GM06990 (cell line): ENCODE measurements around the gene GSK3A.

ENCODE experiments used
- DNase-seq: peaks from one replicate; pipeline ENCODE4 v3.0.0-alpha.2; 2011; ENCODE audit not compliant: insufficient read length; ENCODE audit errors: extremely low read depth
- H3K27me3 ChIP-seq: replicated peaks from 2 replicates; pipeline ENCODE4 v1.6.0; 2011; ENCODE audit warnings: low read length; ENCODE audit not compliant: control insufficient read depth, insufficient read depth
- H3K36me3 ChIP-seq: 2 replicates; pipeline ENCODE4 v1.5.1; 2011; ENCODE audit warnings: low read length; ENCODE audit not compliant: control insufficient read depth, insufficient read depth
- H3K4me3 ChIP-seq: replicated peaks from 2 replicates; pipeline ENCODE4 v1.5.1; 2011; ENCODE audit warnings: low read depth, mild to moderate bottlenecking, control low read depth, low read length
- TF ChIP-seq, protein P1 (sequence below): IDR thresholded peaks from 2 replicates; pipeline ENCODE4 v1.5.1; 2011; ENCODE audit warnings: low read length, control low read depth, mild to moderate bottlenecking, inconsistent platforms; ENCODE audit not compliant: insufficient read depth, poor library complexity, severe bottlenecking

The GSK3A gene

GRCh38 chr19:42185277-42185676 is 57.1 kb downstream of the GSK3A start:
- H3K36me3 ChIP-seq, result no peaks in the 10 kb centered on the region
- TF ChIP-seq, protein P1, sequence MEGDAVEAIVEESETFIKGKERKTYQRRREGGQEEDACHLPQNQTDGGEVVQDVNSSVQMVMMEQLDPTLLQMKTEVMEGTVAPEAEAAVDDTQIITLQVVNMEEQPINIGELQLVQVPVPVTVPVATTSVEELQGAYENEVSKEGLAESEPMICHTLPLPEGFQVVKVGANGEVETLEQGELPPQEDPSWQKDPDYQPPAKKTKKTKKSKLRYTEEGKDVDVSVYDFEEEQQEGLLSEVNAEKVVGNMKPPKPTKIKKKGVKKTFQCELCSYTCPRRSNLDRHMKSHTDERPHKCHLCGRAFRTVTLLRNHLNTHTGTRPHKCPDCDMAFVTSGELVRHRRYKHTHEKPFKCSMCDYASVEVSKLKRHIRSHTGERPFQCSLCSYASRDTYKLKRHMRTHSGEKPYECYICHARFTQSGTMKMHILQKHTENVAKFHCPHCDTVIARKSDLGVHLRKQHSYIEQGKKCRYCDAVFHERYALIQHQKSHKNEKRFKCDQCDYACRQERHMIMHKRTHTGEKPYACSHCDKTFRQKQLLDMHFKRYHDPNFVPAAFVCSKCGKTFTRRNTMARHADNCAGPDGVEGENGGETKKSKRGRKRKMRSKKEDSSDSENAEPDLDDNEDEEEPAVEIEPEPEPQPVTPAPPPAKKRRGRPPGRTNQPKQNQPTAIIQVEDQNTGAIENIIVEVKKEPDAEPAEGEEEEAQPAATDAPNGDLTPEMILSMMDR, result no peak
- DNase-seq, result no peak
- H3K4me3 ChIP-seq, result no peak overlapping the region
- H3K27me3 ChIP-seq, result no peaks in the 10 kb centered on the region; the same call in 1 of the 2 replicates

DNA sequence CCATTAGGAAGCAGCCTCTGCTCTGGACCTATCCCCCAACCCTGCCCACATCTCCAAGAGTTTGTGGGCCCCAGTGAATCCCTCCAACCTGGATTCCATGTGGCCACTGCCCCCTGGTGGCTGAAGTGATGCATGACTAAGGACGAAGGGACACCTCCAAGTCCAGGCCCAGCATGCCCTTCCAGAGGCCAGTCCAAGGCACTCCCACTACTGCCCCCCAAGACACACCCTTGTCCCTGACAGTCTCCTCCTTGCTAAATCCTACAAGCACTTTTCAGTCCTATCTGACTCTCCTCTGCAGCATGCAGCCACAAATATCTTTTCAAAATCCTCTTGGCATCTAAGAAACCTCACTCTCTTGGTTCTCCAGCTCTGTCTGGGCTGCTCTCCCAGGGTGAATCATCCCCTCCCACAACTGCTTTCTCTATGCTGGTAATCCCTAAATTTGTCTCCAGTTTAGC is 58.0 kb downstream of the GSK3A start:
- H3K4me3 ChIP-seq, result no peak overlapping the region
- TF ChIP-seq, protein P1, result peak; percentile 86
- no peak for DNase-seq

More for the DNA sequence above, 58.0 kb downstream of the GSK3A start:
- H3K27me3 ChIP-seq, result no peaks in the 10 kb centered on the region; the same call in none of the 2 replicates
- no peaks in the 10 kb centered on the region for H3K36me3 ChIP-seq
